Islet precursor cell (in vitro differentiated cells): ENCODE measurements around the gene MAT2A.
"Not testable (repeated sequence)": the region's sequence is repeated elsewhere in the genome, so short reads cannot be mapped to it uniquely, and the experiment has no call there.

Experiments
- DNase-seq: peaks from one replicate; pipeline ENCODE4 v3.0.0-alpha.2; 2018

Gene MAT2A

DNA sequence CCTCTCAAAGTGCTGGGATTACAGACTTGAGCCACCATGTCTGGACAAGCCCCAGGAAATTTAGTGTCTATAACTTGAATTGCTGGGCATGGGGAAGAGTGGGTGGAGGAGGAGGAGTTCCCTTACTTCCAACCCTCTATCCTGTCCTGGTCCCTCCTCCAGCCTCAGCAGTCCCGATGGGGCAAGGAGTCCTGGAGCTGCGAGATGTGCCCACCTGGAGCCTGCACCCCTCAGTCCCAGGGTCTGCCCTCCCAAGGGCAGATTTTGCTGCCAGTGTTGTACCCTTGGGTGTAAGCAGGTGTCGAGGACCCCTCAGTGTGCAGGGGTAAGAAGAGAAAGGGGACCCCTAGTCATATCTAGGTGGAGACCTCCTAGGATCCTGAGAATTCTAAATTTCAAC, 41.2 kb downstream of the MAT2A start:
- no peak for DNase-seq

DNA sequence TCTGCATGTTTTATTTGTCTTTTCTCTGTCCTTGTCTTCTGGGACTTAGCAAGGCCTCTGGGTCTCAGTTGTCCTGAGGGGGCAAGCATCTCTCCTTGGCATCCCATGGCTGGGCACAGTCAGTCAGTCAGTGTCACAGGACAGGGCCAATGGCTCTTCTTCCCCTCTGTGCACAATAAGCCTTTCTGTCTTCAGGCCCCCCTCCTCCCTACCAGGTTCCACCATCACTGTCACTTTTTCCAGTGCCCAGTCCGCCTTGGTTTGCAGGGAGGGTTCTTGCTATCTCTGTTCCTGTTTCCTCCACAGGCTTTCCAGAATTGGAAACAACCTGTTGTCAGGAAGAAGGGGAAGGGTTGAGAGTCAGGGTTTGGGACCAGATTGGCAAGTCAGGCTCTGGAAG, 43.5 kb downstream of the MAT2A start:
- DNase-seq, result peak; percentile 40

DNA sequence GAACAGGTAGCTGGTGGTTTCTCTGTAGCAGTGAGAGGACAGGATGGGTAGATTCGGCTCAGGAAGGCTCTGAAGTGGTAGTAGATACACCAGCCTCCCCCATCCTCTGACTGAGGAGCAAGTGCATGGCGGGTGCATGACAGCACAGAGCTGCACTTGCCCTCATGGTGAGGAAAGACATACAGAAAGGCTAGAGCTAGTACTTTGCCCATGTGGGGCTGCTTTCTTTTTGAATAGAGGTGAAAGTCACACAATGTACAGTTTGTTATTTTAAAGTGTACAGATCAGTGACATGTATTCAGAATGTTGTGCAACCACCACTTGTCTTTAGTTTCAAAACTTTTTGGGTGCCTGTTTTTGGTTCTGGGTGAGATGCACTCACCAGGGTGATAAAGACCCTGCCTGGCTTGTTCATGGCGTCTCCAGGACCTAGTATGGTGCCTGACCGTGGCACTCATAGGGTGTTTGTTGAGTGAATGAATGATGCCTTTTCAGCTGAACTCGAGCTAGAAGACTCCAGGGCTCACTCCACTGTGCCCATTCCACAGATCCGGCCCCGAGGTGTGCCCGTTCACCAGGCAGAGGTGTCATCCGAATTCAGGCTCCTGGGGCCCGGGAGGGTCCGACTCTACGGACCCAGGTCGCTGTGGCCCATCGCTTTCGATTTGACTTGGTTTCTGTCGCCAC, 44.8 kb downstream of the MAT2A start:
- DNase-seq, result no peak

DNA sequence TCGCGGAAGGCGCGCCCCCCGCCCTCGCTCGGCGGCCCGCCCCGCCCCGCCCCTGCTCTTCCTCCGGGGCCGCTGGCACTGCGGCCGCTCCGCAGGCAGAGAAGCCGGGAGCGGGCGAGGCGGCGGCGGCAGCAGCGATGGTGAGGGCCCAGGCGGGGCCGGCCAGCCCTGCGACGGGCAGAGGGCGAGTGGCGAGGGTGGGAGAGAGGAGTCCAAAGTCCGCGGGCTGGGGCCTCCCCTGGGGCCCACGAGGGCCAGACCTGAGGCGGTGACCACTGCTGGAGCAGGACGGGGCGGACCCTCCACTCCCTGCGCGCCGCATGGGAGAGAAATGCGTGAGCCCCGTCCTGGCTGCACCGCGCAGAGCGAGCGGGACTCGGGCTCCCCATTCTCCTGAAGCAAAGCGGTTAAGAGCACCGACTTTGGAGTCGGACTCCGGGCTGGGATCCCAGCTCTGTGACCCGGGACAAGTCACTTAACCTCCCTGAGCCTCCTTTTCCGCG, 45.4 kb downstream of the MAT2A start, which contains the start of gene VAMP5:
VAMP5 (plus strand) TSS at position 78 of the 503 bp plus-strand sequence; CDS start at position 138, 60 bp downstream.
- peak; percentile 53 for DNase-seq

DNA sequence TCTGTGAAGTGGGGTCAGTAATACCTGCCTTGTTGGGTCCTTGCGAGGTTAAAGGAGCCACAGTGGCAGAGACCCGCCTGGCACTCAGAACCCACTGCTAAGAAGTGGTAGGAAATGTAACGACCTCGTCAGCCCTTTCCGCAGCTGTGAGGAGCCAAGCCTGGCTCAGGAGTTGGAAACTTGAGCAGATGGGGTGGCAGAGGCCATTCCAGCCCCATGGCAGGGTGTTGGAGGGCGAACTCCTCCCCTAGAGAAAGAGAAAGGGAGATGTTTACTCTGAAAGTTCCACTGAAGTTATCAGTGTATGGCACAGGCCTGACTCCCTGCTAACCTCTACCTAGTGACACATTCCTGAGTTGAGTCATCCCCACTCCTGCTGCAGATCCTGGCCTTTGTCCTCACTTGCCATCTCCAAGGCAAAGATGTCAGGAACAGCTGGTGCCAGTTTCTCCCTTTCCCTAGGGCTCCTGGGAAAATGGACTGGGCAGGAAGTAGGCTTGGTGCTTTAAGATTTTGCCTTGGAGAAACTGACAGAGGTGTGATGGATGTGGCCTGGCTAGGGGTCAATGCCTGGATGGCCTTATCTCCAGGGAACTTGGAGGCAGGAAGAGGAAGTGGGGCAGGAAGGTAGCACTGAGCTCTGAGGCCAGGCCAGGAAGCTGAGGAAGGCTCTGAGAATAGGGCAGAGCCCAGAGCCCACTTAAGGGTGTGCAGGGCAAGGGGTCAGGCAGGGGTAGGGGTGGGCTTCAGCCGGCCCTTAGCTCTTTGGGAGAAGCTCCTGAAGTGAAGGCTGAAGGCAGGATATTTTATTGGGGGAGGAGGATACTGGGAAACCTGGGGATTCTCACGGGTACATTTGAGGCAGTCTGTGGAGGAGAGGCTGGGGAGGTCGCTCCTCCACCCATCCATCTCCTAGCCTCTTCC, 46.2 kb downstream of the MAT2A start:
- peak; percentile 86 for DNase-seq

DNA sequence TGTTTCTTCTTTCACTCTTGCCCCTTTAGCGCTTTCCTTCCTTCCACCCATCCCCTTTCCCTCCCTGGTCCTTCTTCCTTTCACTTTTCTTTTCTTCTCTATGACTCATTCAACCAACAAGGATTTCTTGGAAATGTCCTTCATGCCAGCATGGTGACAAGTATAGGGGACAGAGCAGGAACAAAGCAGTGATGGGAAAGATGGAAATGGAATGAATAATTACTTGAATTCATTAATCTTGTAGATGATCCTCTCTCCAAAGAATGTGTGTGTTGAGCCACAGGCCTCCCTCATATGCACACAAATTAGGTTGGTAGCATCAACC, 46.8 kb downstream of the MAT2A start:
- DNase-seq, result no peak

DNA sequence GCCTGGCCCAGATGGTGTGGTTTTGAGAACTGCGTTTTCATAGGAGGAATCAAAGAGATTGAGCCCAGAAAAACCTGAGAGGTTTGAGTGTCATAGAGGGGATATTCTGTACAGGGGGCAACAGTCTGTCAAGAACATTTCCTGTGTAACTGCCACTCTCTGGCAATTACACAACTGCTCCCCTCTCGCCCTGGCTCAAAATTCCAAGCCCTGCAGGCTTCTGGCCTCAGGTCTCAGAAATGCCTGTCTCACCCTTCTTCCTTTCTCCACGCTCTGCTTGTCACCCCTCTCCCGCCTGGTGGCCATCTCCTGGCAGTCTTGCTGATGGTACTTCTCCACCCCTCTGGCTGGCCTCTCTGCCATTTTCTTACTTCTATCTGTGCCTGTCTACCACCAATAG, 49.3 kb downstream of the MAT2A start:
- DNase-seq, result no peak

DNA sequence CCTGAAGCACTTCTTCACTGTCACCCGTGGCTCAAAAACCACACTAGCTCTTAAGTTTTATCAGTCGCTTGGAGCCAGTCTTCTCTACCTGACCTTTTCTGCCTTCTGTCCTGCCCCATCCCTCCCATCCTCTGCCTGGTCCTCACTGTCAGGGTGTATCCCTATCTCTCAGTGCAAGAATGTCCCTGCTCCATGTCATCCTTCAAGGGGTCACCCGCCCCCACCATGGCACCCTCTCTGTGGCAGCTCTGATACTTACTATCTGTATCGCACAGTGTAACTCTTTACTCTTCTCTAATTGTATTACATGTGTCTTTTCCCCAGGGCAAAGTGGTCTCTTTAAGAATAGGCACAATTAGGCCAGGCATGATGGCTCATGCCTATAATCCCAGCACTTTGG, 49.7 kb downstream of the MAT2A start:
- DNase-seq, result no peak

DNA sequence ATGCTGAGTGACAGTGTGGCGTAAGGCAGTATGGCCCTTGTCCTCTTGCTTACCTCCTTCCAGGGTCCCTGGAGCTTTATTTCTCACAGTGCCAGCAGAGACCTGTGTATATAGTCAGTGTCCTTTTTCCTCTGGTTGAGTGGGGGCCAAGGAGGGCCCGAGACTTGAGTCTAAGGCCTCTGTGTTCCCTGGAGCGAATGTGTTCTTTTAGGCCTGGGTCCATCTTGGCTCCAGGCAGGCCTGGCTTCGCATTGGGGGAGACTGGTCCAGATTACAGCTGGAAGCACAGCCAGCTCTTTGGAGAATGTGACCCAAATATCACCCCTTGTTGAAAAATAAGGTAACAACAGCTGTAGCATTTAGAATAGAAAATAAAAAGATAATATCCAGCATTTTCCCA, 50.2 kb downstream of the MAT2A start:
- no peak for DNase-seq

DNA sequence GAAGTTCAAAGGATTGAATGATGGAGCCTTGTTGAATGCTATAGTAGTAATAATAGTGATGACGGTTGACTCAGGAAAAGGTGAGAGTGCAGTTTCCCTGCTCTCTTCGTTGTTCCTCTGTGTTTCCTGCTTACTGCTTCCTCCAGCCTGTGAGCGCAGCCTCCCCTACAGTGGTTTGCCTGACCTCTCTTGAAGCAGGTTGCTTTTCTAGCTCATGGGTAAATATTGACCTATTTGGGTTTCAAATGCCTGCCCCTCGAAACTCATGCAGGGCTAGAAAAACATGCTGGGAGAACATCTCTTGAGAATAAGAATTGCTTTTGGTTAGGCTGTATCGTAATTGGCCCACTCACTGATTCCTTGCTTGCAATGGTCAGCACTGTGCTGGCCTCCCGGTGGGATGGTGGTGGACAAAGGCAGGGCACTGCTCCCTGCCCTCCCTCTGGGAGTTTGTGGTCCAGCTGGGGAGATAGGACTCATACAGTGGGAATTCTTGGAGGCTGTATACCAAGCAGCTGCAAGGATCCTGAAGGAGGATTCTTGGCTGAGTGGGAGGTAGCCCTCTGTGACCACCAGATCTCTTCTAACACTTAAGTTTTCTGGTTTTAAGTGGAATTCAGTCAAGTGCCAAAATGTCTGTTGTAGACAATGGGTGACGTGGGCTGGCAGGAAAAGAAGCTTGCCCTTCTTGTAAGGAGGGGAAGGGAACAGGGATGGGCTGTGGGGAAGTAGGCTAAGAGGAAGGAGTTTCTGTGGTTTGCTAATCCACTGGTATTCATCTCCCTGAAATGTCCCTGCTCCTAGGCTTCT, 51.2 kb downstream of the MAT2A start:
- no peak for DNase-seq

DNA sequence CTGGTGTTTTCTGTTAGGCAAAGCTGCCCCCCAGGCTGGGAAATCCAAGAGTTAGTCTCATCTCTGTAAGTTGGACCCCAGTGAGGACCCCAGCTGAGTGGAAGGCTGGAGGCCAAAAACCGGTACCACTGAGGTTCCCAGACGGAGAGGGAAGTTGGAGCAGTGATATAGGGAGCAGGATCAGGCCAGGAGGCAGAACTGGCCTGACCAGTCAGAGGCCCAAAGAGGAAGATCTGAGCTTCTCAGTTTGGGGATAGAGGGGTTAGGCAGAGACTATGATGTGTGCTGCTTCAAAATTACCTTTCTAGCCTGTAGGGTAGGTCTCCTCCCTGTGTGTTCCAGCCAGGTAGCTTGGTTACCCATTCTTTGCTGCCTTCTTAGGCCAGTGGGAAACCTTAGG, 52.0 kb downstream of the MAT2A start:
- no peak for DNase-seq

DNA sequence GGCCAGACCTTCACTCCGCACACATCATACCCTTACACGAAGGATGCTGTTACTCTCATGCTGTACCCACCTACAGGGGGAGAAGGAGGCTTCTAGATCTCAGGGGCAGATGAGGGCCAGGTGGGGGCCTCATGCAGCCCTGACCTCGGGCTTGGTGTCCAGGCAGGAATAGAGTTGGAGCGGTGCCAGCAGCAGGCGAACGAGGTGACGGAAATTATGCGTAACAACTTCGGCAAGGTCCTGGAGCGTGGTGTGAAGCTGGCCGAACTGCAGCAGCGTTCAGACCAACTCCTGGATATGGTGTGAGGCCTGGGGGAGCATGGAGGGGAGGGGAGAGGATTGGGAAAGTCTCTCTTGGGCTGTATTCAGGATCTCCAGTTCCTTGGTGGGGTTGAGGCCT, 52.6 kb downstream of the MAT2A start:
- DNase-seq, result no peak

DNA sequence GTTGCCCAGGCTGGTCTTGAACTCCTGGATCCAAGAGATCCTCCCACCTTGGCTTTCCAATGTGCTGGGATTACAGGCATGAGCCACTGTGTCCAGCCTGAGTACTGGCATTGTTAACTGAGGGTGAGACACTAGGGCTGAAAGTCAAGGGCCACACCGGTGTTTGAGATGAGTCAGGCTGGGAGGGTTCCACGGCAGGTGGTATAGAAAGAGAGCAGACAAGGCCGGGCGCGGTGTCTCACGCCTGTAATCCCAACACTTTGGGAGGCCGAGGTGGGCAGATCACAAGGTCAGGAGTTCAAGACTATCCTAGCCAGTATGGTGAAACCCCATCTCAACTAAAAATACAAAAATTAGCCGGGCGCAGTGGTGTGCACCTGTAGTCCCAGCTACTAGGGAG, 53.3 kb downstream of the MAT2A start:
- not testable (repeated sequence) for DNase-seq

DNA sequence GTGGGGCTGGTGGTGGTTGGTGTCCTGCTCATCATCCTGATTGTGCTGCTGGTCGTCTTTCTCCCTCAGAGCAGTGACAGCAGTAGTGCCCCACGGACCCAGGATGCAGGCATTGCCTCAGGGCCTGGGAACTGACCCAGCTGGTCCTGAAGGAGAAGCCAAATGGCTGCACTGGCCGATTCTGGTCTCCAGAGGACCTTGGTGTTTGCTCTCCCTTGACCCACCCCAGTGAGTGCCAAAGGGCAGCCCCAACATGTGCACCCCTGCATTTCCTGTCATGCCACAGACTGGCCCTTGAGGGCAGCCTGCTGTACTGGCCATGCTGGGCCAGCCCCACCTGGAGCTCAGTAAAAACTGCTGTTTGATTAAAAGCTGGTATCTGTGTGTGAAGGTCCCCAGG, 54.1 kb downstream of the MAT2A start:
- DNase-seq, result peak; percentile 48
